AML-193 (cell line): Measurements from ENCODE around the gene TEKTIP1.
A peak's percentile ranks its signal among the peaks of the same experiment; 100 is the strongest.
"Not testable (repeated sequence)": the region's sequence is repeated elsewhere in the genome, so short reads cannot be mapped to it uniquely, and the experiment has no call there.

Source experiments
- DNase-seq, 2 experiments: peaks; one replicate each; lab custom pipeline; 2025; lab: John Stamatoyannopoulos, UW

TEKTIP1 gene

DNA sequence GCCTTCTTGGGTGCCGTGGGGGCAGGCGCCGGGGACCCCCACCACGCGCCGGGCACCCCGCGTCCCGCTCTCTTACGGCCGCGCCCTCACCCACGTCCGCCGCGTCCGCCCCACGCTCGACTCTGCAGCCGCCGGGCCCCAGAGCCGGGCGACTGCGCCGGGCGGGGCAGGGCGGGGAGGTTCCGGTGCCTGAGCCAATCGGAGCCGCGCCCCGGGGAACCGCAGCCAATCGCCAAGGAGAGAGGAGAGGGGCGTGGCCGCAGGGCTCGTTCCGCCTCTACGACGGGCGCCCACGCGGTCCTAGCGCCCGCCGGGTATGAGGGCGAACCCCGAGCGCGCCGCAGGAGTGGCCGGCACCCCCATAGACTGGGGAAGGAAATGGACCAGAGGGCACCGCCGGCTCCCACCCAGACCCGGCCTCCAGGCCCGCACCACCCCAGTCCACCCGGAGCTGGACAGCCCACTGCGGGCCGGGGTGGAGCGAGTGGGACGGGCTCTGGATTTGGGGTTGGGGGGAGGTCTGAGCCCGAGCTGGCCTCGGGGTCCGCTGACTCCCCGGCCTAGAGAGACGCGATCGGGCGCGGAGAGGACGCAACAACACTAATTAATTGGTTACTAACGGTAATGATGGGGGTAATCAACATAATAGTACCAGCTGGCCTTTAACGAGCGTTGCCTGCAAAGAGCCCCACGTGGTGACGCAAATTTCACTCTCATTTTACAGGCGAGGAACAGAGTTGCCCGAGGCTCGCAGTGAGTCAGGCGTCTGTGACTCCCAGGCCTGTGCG is 18.7 kb downstream of the TEKTIP1 start, which contains the start of gene MFSD12:
MFSD12 (minus strand) TSS at position 126 of the 788 bp plus-strand sequence. CDS start 183 bp downstream, outside the sequence.
- peak; percentile 75 to 89 for DNase-seq

DNA sequence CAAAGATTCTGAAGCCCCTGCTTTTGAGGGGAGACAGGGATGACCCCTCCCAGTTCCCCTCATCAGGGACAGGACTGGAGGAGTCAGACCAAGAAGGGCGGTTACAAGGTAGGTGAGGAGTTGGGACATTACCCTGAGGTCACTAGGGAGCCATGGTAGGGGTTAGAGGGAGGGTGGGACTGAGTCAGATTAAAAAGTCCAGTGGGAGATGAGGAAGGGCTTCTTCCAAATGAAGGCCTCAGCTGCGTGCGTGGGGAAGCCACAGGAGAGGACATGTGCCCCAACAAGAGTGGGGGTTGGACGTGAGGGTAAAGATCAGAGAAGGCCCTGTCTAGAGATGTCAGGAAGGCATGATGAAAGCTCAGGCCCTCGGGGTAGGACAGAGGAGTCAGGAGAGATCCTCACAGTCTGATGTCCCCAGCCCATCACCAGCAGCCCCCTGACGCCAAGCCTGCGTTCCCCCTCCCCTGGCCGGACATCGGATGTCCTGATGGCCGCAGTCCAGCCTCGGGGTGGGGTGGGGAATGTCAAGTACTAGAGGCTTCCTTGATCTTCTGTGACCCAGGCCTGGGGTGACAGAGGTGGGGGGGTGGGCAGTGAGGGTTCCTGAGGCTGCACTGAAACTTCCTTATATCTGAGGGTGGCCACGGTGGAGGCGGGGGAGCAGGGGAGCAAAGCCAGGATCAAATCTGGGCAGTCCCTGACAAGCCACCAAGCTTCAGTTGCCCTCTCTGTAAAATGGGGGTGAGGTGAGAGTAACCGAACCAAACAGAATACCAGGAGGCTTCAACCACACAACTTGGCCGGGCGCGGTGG is 24.9 kb downstream of the TEKTIP1 start:
- DNase-seq, result no peak

DNA sequence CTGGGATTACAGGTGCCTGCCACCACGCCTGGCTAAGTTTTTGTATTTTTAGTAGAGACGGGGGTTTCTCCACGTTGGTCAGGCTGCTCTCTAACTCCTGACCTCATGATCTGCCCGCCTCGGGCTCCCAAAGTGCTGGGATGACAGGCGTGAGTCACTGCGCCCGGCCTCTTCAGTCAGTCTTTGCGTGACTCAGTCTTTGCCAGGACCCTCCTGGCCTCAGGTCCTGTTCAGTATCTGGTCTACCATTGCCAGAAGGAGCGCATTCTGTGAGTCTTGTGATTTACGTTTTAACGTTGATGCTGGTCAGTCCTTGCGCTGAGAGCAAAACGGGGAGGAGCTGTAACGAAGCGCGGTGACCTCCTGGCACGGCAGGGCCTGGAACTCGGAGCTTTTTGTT is 26.2 kb downstream of the TEKTIP1 start:
- DNase-seq, result no peak

DNA sequence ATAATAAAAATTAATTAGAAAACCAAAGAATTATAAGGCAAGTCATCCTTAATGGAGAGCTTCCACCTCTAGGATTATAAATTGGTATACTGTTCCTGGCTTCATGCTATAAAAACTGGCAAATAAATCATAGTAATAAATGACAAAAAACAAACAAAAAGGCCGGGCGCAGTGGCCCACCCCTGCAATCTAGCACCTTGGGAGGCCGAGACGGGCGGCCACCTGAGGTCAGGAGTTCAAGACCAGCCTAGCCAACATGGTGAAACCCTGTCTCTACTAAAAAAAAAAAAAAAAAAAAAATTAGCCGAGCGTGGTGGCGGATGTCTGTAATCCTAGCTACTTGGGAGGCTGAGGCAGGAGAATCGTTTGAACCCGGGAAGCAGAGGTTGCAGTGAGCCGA is 31.1 kb downstream of the TEKTIP1 start:
- not testable (repeated sequence) for DNase-seq

DNA sequence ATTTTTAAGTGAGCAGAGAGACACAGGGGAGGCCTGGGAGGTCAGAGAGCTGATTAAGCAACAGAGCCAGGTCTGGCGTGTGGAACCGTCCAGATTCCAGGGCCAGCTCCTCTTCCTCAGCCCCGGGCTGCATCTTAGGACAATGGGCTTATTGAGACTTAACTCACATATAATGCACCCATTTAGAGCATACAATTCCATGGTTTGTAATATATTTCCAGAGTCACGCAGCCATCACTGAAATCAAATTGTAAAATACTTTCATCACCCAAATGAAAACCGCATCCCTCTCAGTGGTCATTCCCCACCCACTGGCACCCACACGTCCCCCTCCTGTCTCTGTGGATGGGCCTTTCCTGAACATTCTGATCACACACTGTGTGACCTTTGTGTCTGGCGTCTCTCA is 31.6 kb downstream of the TEKTIP1 start:
- no peak for DNase-seq

DNA sequence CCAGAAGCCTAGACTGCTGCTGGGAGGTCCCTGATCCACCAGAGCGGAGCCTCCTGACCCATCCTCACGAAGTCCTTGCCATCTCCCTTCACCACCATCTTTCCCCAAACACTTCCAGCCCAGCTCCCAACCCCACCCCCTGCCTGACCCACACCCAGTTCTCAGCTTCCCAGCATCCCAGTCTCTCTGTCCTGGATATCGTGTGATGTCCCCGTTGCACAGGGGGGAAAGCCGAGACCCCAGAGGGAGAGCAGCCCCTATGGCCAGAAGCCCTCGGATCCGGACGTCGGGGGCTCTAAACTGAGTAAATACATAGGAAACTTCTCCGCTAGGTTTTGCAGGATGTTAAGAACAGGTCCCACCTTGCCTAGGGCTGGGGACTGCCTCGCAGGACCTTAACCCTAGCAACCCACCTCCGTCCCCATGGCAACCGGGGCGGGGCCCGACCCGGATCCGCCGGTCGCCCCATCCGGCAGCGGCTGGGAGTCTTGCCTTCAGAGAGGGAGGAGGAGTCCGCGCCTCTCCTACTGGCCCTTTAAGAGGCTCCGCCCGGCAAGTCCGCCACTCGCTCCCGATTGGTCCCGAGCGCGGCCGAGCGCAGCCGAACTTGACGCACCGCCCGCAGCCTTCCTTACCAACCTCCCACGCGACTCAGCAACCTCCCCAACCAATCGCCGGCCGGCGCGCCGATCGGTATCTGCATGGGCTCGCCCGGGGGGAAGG is 33.3 kb downstream of the TEKTIP1 start:
- DNase-seq, result peak; percentile 97 to 98

DNA sequence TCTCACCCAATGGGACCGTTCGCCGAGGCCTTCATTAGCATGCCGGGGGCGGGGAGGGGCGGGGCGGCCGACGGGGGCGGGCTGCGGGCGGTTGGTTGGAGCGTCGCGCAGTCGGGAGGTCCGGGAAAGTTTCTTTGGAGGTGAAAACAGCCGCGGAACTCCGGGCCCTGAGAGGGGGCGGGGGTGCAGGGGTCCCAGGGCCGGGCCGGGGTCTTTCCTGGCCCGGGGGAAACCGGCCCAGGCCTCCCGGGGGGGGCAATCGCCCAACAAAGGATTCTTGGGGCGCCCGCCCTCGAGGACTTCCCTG is 33.8 kb downstream of the TEKTIP1 start, which contains the start of gene HMG20B:
HMG20B (plus strand) TSS at position 90 of the 307 bp plus-strand sequence. CDS start 366 bp downstream, outside the sequence.
- no peak for DNase-seq

DNA sequence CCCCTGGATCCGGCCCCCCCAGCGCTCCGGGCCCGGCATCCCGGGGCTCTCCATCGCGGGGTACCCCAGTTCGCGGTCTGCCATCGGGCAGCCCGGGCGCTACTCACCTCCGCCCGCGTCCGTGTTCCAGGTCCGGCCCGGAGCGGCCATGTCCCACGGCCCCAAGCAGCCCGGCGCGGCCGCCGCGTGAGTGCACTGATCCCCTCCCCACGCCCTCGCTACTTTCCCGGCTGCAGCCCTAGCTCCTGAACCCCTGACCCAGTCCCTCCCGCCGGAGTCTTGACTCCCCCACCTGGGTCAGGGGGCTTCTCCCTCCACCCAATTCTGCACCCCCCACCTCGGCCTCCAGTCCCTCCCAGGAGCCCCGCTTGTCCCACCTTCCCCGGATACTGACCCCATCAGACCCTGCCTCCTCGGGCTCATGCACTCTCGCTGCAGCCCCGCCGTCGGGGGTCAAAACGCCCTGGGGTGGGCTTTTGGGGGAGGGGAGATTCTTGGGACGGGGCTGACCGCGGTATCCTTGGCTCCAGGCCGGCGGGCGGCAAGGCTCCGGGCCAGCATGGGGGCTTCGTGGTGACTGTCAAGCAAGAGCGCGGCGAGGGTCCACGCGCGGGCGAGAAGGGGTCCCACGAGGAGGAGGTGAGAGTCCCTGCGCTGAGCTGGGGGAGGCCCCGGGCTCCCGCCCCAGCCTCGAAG is 34.3 kb downstream of the TEKTIP1 start:
- no peak for DNase-seq

DNA sequence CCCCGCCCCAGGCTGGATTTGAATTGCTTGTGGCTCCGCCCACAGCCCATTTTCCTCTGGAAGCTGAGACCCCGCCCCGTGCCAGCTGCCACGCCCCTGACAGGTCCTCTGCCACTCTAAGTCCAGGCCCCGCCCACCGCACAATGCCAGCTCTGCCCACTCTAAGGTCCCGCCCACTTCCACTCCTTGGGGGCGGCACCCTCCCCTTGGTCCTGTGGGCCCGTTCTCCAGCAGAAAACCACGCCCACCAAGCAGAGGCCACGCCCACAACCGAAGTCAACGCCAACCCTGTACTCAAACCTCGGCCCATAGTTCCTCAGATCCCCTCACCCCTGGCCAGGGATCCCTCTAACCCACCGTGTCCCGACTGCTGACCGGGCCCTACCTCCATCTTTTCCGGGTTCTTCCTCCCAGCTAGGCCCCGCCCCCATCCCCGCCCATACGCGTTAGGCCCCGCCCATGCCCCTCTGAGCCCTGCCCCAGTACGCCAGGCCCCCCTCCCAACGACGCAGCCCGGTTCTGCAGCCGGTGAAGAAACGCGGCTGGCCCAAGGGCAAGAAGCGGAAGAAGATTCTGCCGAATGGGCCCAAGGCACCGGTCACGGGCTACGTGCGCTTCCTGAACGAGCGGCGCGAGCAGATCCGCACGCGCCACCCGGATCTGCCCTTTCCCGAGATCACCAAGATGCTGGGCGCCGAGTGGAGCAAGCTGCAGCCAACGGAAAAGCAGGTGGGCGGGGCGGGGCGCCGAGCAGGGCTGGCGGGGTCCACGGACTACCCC is 35.1 kb downstream of the TEKTIP1 start:
- DNase-seq, result peak; percentile 20 to 45

DNA sequence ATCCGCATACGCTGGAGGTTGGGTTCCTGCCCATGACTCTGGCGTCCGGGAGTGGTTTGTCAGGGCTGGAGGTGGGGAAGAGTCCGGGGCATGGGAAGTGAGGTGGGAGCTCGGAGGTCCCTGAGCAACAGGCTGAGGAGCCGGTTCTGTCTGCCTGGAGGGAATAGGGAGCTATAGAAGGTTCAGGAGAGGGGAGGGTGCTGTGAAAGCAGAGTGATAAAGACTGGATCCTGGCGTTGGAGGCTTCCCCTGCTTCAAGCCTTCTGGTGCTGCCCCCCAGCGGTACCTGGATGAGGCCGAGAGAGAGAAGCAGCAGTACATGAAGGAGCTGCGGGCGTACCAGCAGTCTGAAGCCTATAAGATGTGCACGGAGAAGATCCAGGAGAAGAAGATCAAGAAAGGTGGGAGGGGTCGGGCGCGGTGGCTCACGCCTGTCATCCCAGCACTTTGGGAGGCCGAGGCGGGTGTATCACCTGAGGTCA is 36.3 kb downstream of the TEKTIP1 start:
- no peak for DNase-seq

DNA sequence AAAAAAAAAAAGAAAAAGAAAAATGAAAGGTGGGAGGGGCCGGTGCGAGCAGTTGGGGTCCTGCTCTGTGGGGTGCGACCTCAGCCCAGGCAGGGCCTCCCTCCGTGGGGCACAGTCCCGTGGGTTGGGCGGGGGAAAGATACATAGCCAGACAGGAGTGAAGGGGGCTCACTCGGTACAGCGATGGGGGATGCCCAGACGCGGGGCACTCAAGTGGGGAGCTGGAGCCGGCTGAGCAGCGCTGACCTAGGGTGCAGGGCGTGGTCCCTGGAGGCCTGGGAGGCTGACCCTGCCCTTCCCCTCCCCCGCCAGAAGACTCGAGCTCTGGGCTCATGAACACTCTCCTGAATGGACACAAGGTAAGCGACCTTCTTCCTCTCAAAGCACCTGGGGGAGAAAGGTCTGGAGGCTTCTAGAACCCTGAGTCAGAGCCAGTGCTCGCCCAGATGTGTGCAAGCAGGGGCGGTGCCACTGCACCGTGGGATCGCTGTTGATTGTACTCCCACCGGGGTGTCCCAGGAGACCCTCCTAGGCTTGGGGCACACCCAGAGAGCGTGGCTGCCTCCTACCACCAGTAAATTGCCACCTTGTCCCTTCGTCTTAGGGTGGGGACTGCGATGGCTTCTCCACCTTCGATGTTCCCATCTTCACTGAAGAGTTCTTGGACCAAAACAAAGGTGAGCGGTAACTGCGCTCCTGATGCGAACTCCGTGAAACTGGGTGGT is 37.1 kb downstream of the TEKTIP1 start:
- no peak for DNase-seq

DNA sequence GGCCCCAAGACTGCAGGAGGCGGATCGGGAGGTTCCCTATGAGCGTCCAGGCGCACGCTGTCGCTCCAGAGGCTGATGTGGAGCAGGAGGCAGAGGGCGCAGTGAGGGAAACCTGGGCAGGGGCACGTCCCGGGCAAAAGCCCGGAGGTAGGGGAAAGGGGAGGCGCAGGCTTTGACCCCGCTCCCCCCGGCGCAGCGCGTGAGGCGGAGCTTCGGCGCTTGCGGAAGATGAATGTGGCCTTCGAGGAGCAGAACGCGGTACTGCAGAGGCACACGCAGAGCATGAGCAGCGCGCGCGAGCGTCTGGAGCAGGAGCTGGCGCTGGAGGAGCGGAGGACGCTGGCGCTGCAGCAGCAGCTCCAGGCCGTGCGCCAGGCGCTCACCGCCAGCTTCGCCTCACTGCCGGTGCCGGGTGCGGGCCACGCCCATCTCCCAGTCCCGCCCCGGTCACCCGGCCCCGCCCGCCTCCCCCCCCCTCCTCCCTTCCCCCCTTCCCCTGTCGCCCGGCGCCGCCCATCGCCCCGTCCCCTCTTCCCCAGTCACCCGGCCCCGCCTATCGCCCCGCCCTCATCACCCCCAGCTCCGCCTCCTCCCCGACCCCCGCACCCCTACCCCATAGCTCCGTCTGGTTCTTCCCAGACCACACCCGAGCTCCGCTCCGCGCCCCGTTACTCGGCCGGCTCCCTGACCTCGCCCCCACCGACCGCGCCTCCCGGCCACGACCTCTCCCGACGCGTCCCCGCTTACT is 37.9 kb downstream of the TEKTIP1 start:
- DNase-seq, result no peak

DNA sequence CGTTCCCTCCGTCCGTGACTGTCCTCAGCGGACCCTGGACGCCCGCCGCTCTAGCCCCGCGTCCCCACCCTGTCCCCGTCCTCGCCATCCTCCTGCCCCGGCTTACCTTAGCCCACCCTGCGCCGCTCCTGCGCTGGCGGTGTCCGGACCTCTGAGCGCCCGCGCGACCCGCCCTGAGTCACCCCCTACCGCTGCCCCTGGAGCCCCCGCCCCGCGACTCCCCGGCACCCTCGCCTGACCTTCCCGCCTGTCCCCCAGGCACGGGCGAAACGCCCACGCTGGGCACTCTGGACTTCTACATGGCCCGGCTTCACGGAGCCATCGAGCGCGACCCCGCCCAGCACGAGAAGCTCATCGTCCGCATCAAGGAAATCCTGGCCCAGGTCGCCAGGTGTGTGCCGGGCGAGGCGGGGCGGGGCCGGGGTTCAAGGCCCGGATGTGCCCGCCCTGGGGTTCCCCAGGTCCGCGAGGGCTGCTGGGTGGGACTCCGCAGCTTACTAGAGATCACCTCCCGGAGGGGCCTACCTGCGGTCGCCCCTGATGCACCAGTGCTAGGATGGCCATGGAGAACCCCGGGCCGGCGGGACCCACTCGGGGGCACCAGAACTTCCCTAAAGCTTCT is 38.9 kb downstream of the TEKTIP1 start:
- no peak for DNase-seq

DNA sequence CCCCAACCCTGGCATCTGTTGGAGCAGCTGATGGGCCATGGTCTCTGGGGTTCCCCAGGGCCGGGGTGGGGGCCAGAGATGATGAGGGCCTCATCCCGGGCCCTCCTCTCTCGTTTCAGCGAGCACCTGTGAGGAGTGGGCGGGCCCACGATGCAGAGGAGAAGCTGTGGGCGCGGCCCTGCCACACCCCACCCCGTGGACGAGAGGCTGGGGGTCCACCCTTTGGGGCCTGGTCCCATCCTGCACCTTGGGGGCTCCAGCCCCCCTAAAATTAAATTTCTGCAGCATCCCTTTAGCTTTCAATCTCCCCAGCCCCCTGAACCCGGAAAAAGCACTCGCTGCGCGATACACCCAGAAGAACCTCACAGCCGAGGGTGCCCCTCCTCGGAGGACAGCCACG is 39.4 kb downstream of the TEKTIP1 start:
- DNase-seq, result no peak

DNA sequence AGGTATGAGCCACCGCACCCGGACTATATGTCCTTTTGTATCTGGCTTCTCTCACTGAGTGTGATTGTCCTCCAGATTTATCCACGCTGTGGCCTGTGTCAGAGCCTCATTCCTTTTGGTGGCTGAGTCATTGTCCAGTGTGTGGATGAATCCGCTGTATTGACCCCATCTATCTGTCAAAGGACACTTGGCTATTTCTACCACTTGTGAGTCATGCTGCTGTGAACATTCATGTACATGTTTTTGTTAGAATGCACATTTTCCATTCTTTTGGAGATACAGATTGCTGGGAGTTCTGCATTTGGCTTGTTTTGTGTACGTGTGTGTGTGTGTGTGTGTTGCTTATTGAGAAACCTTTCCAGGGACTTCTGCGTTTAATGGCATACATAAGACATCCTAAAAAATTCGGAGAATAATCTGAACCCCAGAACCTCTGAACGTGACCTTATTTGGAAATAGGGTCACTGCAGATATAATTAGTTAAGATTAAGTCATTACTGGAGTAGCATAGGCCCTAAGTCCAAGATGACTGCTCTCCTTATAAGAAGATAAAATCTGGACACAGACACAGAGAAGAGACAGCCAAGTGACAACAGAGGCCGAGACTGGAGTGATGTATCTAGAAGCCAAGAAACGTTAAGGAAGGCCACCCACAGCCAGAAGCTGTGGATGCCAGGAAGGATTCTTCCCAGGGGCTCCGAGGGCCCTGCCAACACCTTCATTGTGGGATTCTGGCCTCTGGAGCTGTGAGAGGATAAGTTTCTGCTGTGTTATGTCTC is 41.4 kb downstream of the TEKTIP1 start:
- no peak for DNase-seq

DNA sequence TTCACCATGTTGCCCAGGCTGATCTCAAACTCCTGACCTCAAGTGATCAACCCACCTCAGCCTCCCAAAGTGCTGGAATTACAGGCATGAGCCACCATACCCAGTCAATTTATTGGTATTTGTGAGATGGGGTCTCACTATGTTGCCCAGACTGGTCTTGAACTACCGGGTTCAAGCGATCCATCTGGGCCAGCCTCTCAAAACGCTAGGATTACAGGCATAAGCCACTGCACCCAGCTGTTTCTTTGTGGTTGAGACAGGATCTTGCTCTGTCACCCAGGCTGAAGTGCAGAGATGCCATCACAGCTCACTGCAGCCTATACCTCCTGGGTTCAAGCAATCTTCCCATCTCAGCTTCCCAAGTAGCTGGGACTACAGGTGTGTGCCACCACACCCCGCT is 42.8 kb downstream of the TEKTIP1 start:
- DNase-seq, result not testable (repeated sequence)

DNA sequence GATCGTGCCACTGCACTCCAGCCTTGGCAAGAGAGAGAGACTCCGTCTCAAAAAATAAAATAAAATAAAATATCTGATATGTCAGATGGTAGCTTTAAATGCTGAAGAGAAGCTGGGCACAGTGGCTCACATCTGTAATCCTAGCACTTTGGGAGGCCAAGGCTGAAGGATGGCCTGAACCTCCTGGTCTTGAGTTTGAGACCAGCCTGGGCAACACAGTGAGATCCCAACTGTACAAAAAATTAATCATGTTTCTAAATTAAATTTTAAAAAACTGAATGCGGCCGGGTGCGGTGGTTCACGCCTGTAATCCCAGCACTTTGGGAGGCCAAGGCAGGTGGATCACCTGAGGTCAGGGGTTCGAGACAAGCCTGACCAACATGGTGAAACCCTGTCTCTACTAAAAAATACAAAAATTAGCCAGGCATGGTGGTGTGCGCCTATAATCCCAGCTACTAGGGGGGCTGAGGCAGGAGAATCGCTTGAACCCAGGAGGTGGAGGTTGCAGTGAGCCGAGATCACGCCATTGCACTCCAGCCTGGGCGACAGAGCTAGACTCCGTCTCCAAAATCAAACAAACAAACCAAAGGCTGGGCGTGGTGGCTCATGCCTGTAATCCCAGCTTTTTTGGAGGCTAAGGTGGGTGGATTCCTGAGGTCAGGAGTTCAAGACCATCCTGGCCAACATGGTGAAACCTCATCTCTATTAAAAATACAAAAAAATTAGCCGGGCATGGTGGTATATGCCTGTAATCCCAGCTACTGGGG is 45.2 kb downstream of the TEKTIP1 start:
- not testable (repeated sequence) for DNase-seq
